ENCODE results near the gene ARHGAP26.

Gene ARHGAP26

GRCh38 chr5:143236682-143237081 is 466.5 kb downstream of the ARHGAP26 start:
- DNase-seq = no peak

DNA sequence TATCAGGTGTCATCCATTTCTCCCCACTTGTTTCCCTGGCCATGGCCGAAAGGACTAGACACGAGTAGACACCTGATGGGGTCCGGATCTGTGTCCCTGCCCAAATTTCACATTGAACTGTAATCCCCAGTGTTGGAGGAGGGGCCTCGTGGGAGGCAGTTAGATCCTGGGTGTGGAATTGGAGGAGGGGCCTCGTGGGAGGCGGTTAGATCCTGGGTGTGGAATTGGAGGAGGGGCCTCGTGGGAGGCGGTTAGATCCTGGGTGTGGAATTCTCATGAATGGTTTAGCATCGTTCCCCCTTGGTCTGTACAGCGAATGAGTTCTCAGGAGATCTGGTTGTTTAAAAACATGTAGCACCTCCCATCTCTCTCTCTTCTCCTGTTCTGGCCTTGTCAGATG is 467.5 kb downstream of the ARHGAP26 start:
- DNase-seq = no peak

GRCh38 chr5:143238620-143239019 is 468.4 kb downstream of the ARHGAP26 start:
- DNase-seq = no peak

GRCh38 chr5:143239882-143240518 is 469.8 kb downstream of the ARHGAP26 start:
- no peak for DNase-seq

- DNase-seq = no peak
Measured at GRCh38 chr5:143241892-143242291, 471.7 kb downstream of the ARHGAP26 start.

GRCh38 chr5:143243103-143243502 is 472.9 kb downstream of the ARHGAP26 start:
- no peak for DNase-seq

- no peak for DNase-seq
Measured at GRCh38 chr5:143244000-143244736, 474.0 kb downstream of the ARHGAP26 start.

- no peak for DNase-seq
Measured at GRCh38 chr5:143244990-143245389, 474.8 kb downstream of the ARHGAP26 start.

- DNase-seq = no peak
Measured at GRCh38 chr5:143245929-143246561, 475.9 kb downstream of the ARHGAP26 start.

DNA sequence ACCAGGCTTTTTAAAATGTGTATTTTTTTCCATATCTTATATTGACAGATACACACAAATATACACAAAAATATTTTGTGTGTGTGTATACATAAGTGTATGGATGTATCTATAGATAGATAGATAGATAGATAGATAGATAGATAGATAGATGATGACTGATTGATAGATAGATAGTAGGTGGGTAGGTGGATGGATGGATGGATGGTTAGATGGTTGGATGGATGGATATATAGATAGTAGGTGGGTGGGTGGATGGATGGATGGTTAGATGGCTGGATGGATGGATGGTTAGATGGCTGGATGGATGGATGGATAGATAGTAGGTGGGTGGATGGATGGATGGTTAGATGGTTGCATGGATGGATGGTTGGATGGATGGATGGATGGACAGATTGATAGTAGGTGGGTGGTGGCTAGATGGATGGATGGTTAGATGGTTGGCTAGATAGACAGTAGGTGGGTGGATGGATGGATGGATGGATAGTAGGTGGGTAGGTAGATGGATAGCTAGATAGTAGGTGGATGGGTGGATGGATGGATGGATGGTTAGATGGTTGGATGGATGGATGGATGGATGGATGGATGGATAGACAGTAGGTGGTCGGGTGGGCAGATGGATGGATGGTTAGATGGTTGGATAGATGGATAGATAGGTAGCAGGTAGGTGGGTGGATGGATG is 477.1 kb downstream of the ARHGAP26 start:
- no peak for DNase-seq

GRCh38 chr5:143248391-143248790 is 478.2 kb downstream of the ARHGAP26 start:
- DNase-seq = no peak

DNA sequence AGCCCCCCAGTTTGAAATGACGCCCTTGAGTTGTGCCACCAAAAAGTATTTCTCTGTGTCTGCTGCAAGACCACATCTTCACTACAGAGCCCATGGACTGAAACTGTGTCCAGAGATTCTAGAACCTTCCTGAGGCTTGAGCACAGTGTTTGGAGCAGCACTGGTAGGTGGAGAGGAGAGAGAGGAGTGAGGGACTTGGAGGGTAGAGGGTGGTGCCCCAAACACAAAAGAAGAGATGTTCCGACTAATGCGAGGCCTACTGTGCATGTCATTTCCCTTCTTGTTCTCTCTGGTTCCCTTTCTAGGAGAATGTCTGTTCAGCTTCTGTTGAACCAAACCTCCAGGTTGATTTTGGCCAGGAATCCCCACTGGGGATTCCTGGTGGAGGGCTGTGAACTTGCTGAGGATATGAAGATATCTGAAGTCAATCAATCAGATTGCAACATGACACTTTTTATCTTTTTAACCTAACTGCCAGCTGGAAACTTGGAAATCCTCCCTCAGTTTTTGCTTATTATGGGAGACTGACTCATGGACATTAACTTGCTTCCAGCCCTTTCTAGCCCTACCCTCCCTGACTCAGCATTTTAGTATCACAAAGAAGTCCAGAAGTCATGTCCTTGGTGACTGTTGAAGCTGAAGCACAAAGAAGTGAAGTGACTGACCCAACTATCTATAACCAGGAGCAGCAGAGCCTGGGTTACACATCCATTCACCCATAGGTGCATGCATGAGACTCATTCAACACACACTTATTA is 478.8 kb downstream of the ARHGAP26 start:
- peak; percentile 75 for DNase-seq

DNA sequence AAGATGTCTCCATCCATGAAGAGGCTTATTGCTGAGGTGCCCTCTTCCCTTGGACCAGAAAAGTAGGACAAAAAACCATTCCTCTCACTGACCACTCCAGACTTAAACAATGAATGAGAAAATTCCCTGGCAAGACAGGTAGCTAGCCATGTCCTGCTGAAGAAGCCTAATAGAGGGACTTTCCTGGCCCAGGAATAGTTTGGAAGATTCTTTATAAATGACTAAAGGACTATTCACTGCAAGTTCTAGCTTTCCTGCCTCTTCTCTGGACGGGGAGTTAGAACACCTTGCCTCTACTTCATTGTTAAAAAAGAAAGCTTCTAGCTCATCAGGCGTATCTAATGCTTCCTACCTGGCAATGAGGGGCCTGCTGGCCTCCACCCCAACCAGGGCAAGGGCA is 479.7 kb downstream of the ARHGAP26 start:
- no peak for DNase-seq

GRCh38 chr5:143251190-143251589 is 481.0 kb downstream of the ARHGAP26 start:
- DNase-seq = peak; percentile 60

- DNase-seq = no peak
Measured at GRCh38 chr5:143251946-143252345, 481.8 kb downstream of the ARHGAP26 start.

GRCh38 chr5:143254819-143255218 is 484.6 kb downstream of the ARHGAP26 start:
- no peak for DNase-seq

DNA sequence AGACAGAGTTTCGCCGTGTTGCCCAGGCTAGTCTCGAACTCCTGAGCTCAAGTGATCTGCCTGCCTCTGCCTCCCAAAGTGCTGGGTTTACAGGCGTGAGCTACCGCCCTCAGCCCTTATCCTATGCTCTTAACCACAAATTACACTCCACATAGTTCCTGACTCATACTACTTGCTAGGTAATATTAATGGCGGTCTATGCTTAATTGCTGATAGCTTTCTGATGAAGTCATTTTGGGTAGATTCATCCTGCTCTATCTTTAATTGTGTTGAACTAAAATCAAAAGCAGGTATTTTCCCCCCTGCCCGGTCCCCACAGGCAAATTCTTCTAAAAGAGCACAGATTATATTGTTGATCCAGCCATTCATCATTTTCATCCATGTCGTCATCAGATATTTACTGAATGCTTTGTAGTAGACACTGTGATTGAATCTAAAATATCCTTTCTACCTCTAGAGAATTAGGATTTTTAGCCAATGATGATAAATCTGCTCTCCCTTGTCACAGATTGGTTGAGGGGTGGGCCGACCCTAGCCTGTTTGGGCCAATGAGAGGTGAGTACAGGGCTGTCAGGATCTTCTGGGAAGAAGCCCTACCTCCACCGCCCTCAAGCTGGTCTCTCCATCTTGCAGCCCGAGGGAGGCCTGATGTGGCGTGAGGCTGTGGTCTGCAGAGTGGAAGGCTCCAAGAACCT is 488.5 kb downstream of the ARHGAP26 start:
- no peak for DNase-seq

GRCh38 chr5:143259254-143259605 is 489.1 kb downstream of the ARHGAP26 start:
- DNase-seq = no peak

DNA sequence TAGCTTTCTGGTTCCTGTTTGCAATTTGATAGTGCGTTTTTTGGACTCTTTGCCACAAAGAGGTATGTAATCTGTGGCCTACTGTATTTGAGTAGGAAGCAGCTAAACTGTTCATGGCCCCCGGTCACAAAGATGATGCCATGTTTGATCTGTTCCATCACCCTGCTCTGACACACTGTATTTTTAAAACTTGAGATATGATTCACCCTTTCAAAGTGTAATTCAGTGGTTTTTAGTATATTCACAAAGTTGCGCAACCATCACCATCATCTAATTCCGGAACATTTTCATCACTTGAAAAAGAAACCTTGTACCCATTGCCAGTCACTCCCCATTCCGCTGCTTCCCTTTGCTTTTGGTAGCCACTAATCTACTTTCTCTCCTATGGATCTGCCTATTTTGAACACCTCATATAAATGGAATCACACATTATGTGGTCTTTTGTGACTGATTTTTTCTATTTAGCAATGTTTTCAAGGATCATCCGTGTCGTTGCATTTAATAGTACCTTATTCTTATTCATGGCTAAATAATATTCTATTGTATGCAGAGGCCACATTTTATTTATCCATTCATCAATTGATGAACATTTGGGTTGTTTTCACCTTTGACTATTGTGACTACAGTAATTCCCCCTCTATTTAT is 491.7 kb downstream of the ARHGAP26 start:
- peak; percentile 14 for DNase-seq

DNA sequence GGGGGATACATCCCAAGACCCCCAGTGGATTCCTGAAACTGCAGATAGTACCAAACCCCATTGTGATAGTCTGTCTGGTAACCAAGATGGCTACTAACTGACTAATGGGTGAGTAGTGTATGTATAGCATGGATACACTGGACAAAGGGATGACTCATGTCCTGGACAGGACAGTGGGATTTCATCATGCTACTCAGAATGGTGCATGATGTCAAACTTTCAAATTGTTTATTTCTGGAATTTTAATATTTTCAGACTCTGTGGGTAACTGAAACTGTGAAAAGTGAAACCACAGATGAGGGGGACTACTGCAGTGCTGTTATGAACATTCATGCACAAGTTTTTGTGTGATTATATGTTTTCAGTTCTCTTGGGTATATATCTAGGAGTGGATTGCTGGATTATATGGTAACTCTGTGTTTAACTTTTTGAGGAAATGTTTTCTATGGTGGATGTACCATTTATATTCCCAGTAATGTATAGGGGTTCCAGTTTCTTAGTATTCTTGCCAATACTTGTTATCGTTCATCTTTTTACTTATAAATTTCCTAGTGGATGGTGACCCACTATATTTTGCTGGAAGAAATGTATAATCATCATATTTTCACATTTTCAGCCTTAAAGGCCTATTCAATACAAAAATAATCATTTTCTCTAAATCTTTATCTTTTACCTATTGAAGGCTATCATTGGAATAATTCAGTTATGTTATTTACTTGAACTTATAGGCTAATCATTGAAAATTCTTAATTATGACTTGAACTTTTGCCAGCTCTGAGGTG is 492.4 kb downstream of the ARHGAP26 start:
- DNase-seq = peak; percentile 57

DNA sequence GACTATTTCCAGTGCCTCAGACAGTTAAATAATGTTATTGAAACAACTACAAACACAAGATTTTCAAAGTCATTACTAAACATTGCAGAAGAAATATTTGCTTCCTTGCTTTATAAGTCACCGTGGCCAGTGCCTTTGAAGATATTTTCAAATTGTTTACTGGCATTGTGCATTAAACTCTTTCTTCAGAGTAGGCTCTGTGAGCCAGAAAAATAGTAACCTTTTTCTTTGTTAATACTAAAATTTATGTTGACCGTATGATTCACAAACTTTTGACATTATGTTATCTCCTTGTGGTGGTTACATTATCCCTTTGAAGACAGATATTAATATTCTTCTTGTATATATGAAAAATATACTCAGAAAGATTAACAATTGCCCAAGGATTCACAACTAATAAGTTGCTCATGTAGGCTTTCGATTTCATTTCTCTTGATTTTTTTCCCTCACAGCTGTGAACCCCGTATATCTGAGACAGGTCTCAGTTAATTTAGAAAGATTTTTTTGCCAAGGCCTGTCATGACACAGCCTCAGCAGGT is 493.2 kb downstream of the ARHGAP26 start:
- DNase-seq = no peak
